Adrenal gland (tissue), 5 donors: ENCODE results near the gene C12orf60.

Source experiments
- CTCF ChIP-seq, 6 experiments: fragments of 450-650 bp in 4 of 6; fragments of 200-600 bp in 2 of 6; sonication (generic) in 1 of 6; IDR thresholded peaks; 1 replicate in 5 of 6; 2 replicates in 1 of 6; pipeline versions ENCODE4 v1.5.1 to v1.8.0; 2016 to 2021; ENCODE audit warnings: antibody characterized with exemption in 6 of 6, mild to moderate bottlenecking in 2 of 6, moderate library complexity in 1 of 6
- POLR2A ChIP-seq, 2 donors: fragments of 450-650 bp; IDR thresholded peaks; one replicate each; pipeline ENCODE4 v1.6.1; 2017; ENCODE audit warnings: antibody characterized with exemption in 2 of 2, mild to moderate bottlenecking in 2 of 2, moderate library complexity in 1 of 2
- donor health status: DM: no; HTN: no; CAD: no.

GRCh38 chr12:14777271-14777670 lies 26.2 kb upstream of the C12orf60 start:
- no peak for TF ChIP-seq CTCF (IDR thresholded peaks at IDR 0.05)
- TF ChIP-seq POLR2A (IDR thresholded peaks at IDR 0.05): no peak
